Activated CD8-positive, alpha-beta memory T cell treated with anti-CD3 and anti-CD28 coated beads, Interleukin-2, amount 10 ng/mL, durations not matched to agents 7 days and 5 days (primary cell): ENCODE results near the gene PLPP3. TPM values are rescaled to one million over a fixed set of nuclear protein-coding genes. Genes with fewer than 3 reads are reported as not detected.

Experiments used
- ATAC-seq: fragments of 150-1000 bp; cut with Tn5 transposase; one replicate; pipeline ENCODE4 v1.10.0; 2021; ENCODE audit warnings: moderate library complexity
- CTCF ChIA-PET: fragments of 350-600 bp; sonication (Branson Sonifier 250); formaldehyde crosslinking; loops from one replicate; lab custom pipeline; 2021; ENCODE audit warnings: antibody characterized with exemption; lab: Charles Lee
- DNase-seq: peaks from one replicate; pipeline ENCODE4 v3.0.0-alpha.2; 2020
- H3K27ac Mint-ChIP-seq: one replicate; pipeline ENCODE4 v1.8.0; 2021; ENCODE audit warnings: mild to moderate bottlenecking, mixed read lengths
- H3K27me3 Mint-ChIP-seq: one replicate; pipeline ENCODE4 v1.8.0; 2021; ENCODE audit warnings: mixed read lengths
- H3K36me3 Mint-ChIP-seq: one replicate; pipeline ENCODE4 v1.8.0; 2021; ENCODE audit warnings: mild to moderate bottlenecking, mixed read lengths
- H3K4me1 Mint-ChIP-seq: one replicate; pipeline ENCODE4 v1.8.0; 2021; ENCODE audit warnings: mixed read lengths
- H3K4me3 Mint-ChIP-seq: one replicate; pipeline ENCODE4 v1.8.0; 2021; ENCODE audit warnings: mild to moderate bottlenecking, moderate library complexity, mixed read lengths
- H3K9me3 Mint-ChIP-seq: one replicate; pipeline ENCODE4 v1.8.0; 2022; ENCODE audit warnings: low read depth, mixed read lengths
- total RNA-seq, 2 experiments: library from RNA; stranded (reverse); gene quantifications; one replicate each; pipeline ENCODE4 v1.2.3, GENCODE V29; 2021

Gene PLPP3
- total RNA-seq, 2 experiments from 2014 or later: not detected

DNA sequence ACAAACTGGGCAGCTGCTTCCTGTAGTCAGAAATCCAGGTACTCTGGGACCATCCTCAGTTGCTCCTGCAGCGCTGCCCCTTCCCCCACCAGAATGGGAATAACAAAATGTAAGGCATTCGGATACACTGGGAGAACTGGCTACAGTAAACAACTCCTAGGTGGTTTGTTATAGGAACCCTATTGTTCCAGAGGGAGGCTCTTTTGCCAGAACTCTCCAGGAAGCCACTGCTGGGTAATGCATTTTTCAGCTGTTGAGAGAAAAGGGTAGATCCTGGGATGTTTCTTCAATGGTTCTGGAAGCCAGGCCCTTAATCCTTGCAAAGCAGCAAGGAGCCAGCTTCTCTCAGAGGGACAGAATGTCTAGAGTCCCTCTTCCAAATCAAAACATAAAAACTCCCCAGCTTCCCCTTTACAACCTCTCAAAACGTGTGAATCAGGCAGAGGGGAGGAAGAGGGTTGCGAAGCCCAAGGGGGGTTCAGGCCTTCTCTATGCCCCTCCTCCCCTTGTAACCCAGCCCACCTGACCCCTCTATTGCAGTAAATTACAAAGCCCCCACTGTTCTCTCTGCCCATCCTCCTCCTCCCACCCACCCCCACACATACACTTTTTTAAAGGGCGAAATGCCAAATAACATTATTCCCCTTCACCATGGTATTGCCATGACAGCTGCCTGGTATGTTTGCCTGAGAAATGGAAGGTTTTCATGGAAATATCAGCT, 29.1 kb downstream of the PLPP3 start:
- H3K27me3 Mint-ChIP-seq: no peaks in the 10 kb centered on the region
- DNase-seq (no peak), ATAC-seq (no peak)
- no peaks in the 10 kb centered on the region for H3K4me1 Mint-ChIP-seq
- H3K36me3 Mint-ChIP-seq: no peaks in the 10 kb centered on the region
- no peaks in the 10 kb centered on the region for H3K9me3 Mint-ChIP-seq
- CTCF ChIA-PET: no interaction called here
- no peak overlapping the region for H3K4me3 Mint-ChIP-seq
- H3K27ac Mint-ChIP-seq: no peak overlapping the region

DNA sequence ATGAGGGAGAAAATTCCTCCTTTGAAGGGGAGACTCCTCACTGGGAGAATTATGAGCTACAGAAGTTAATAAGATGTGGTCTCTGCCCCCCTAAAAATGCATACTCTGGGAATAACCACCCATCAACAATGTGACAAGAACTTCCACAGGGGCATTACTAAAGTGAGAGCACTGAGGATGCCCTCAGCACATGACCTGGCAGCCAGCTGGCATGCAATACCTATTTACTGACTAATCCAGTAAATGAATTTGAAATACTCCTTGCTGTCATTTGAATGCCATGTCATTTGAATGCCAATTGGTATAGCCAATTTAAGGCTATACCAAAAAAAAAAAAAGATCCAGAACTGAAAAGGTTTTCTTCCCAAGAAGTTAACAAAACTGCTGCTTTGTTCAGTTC, 30.8 kb downstream of the PLPP3 start:
- DNase-seq (no peak), ATAC-seq (no peak)
- Mint-ChIP-seq H3K27ac (no peak overlapping the region), H3K27me3 (no peaks in the 10 kb centered on the region), H3K4me3 (no peak overlapping the region), H3K36me3 (no peaks in the 10 kb centered on the region), H3K4me1 (no peaks in the 10 kb centered on the region), H3K9me3 (no peaks in the 10 kb centered on the region)
- CTCF ChIA-PET: no interaction called here

DNA sequence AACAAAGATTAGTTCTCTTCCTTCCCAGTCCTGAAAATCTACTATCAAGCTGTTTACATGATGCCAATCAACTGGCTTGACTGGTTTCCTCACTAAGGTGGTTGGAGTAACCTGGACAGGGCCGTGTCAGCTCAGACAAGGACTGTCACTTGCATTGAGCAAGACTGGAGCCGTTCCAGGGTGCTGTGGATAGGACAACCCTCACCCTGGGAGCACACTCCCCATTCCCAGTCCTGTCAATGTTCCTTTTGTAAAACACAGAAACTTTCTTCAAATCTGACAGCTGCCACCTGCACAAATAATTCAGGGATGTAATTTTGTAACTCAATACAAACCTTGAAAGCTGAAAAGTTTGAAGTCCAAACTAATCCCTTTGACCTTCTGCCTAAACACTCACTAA, 31.4 kb downstream of the PLPP3 start:
- CTCF ChIA-PET: no interaction called here
- ATAC-seq (no peak), DNase-seq (no peak)
- H3K36me3 Mint-ChIP-seq: no peaks in the 10 kb centered on the region
- no peaks in the 10 kb centered on the region for H3K9me3 Mint-ChIP-seq
- H3K4me3 Mint-ChIP-seq: no peak overlapping the region
- H3K4me1 Mint-ChIP-seq: no peaks in the 10 kb centered on the region
- no peaks in the 10 kb centered on the region for H3K27me3 Mint-ChIP-seq
- no peak overlapping the region for H3K27ac Mint-ChIP-seq

DNA sequence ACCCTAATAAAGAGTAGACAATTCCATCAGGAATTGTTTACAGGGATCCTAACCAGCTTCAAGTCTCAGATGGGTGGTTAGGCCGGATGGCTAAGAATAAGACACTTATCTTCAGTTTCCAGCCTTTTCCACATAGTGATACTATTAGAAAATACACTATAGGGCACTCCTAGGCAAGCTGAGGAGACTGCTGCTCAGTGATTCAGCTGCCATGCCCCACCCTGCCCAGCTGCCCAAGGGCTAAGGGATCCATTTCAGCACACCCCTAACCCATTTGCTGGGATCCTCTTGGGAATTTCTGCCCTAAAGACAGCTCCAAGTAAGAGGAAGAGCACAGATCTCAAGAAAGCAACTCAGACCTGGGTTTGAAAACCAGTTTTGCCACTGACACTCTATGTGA, 31.9 kb downstream of the PLPP3 start:
- H3K9me3 Mint-ChIP-seq: no peaks in the 10 kb centered on the region
- H3K4me3 Mint-ChIP-seq: no peak overlapping the region
- H3K27me3 Mint-ChIP-seq: no peaks in the 10 kb centered on the region
- CTCF ChIA-PET: no interaction called here
- ATAC-seq (no peak), DNase-seq (no peak)
- H3K27ac Mint-ChIP-seq: no peak overlapping the region
- H3K4me1 Mint-ChIP-seq: no peaks in the 10 kb centered on the region
- no peaks in the 10 kb centered on the region for H3K36me3 Mint-ChIP-seq

DNA sequence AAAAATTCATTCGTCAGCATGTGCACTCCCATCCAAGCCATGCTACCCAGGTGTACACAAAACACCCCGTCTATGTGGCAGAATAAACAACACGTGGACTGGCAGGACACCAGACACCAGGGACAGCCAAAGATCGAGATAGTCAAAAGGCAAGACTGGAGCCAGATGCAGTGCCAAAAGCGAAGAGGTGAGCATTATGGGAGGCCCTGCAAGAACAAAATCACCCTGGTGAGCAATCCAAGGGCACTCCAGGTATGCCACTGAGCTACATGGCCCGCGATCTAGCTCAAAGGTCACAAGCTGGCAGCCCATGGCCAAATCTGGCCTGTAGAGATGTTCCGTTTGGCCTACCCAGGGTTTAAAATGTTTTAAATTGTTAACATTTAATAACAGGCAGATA, 33.7 kb downstream of the PLPP3 start:
- no peak overlapping the region for H3K4me3 Mint-ChIP-seq
- no peak overlapping the region for H3K27ac Mint-ChIP-seq
- no peaks in the 10 kb centered on the region for H3K4me1 Mint-ChIP-seq
- DNase-seq (no peak), ATAC-seq (no peak)
- no peaks in the 10 kb centered on the region for H3K9me3 Mint-ChIP-seq
- CTCF ChIA-PET: no interaction called here
- H3K36me3 Mint-ChIP-seq: no peaks in the 10 kb centered on the region
- no peaks in the 10 kb centered on the region for H3K27me3 Mint-ChIP-seq

DNA sequence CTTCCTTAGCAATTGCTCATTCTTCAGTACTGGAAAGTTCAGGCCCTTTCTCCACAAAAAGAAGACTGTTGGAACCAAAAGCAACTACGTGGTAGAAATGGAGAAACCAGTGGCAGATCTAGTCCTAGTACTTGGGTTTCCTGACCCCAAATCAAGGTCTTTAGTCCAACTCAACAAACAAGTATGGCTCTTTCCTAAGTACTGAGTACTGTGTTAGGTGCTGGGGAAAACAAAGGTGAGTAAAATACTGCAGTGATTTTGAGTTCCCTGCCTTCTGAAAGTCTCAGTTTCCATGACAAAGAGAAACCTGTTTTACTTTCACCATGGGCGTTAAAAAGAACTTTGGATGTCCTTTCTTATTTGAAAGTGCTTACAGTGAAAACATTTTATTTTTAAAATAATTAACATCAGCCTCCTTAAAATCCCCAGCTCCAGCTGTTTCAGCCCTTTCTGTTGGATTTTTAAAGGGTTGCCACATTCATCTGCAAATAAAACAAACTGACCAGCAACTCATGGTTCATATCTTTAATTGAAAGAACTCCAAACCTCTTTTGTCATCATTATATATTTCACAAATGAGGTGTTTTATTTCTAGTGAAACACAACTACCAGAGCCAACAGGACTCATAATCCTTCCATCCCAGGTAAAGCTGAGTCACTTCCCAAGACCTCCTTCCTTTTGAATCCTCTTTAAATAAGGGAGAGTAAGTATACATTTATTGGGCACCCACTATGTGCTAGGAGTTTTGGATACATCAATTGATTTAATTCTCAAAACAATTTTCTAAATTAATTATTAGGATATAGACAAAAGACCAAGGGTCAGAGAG, 35.4 kb downstream of the PLPP3 start:
- CTCF ChIA-PET: no interaction called here
- Mint-ChIP-seq H3K9me3 (no peaks in the 10 kb centered on the region), H3K27me3 (no peaks in the 10 kb centered on the region), H3K27ac (no peak overlapping the region), H3K36me3 (no peaks in the 10 kb centered on the region), H3K4me1 (no peaks in the 10 kb centered on the region), H3K4me3 (no peak overlapping the region)
- DNase-seq (no peak), ATAC-seq (no peak)

DNA sequence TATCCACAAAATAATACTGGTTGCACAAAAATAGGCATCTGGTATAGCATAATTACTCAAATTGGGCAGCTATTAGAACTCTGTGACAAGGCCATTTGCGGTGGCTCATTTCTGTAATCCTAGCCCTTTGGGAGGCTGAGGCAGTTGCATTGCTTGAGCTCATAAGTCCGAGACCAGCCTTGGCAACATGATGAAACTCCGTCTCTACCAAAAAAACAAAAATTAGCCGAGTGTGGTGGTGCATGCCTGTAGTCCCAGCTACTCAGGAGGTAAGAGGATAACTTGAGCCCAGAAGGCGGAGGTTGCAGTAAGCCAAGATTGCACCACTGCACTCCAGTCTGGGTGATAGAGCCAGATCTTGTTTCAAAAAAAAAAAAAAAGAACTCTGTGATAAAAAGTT, 36.7 kb downstream of the PLPP3 start:
- no peak overlapping the region for H3K4me3 Mint-ChIP-seq
- H3K9me3 Mint-ChIP-seq: no peaks in the 10 kb centered on the region
- H3K27ac Mint-ChIP-seq: no peak overlapping the region
- CTCF ChIA-PET: no interaction called here
- DNase-seq (no peak), ATAC-seq (no peak)
- H3K4me1 Mint-ChIP-seq: no peaks in the 10 kb centered on the region
- no peaks in the 10 kb centered on the region for H3K36me3 Mint-ChIP-seq
- H3K27me3 Mint-ChIP-seq: no peaks in the 10 kb centered on the region

DNA sequence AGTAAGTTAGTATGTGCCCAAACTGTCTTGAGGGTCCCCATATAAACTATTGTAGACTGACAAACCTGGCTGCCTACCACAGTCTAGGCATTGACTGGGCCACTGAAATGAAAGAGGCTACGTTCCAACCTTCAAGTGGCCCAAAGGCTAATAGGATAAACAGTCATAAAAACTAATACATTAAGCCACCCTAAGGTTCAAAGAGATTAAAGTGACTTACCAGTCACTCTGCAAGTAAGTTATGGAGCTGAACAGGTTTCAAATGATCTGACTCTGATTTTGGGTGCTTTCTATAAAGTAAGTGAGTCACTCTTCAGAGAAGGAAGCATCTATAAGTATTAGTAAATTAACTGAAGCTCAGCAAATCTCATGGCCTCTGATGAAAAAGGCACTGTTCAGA, 38.0 kb downstream of the PLPP3 start:
- no peaks in the 10 kb centered on the region for H3K4me1 Mint-ChIP-seq
- CTCF ChIA-PET: no interaction called here
- no peak for ATAC-seq

DNA sequence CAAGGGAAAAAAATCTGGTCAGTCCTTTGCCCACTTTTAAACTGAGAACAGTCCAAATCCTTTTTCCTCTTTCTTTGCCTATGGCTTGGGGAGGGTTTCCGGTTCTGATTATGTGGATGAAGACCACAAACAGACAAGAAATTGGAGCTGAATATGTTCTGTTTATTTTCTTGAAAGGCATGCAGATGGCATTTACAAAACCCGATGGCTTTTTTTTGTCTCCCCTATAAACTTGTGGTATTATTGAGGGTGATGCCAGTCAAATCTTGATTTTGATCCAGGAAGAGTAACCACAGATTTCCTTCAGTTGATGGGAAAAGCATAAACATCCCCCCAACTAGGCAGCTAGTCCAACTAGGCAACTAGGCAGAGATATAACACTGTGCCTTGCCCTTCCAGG, 38.9 kb downstream of the PLPP3 start:
- H3K9me3 Mint-ChIP-seq: no peaks in the 10 kb centered on the region
- ATAC-seq (no peak), DNase-seq (no peak)
- H3K27ac Mint-ChIP-seq: no peak overlapping the region
- no peaks in the 10 kb centered on the region for H3K27me3 Mint-ChIP-seq
- no peaks in the 10 kb centered on the region for H3K36me3 Mint-ChIP-seq
- H3K4me3 Mint-ChIP-seq: no peak overlapping the region
- CTCF ChIA-PET: no interaction called here
- no peaks in the 10 kb centered on the region for H3K4me1 Mint-ChIP-seq

More for the DNA sequence above, 38.0 kb downstream of the PLPP3 start:
- H3K4me3 Mint-ChIP-seq: no peak overlapping the region
- no peak overlapping the region for H3K27ac Mint-ChIP-seq
- DNase-seq: no peak
- no peaks in the 10 kb centered on the region for H3K27me3 Mint-ChIP-seq
- H3K36me3 Mint-ChIP-seq: no peaks in the 10 kb centered on the region
- no peaks in the 10 kb centered on the region for H3K9me3 Mint-ChIP-seq

DNA sequence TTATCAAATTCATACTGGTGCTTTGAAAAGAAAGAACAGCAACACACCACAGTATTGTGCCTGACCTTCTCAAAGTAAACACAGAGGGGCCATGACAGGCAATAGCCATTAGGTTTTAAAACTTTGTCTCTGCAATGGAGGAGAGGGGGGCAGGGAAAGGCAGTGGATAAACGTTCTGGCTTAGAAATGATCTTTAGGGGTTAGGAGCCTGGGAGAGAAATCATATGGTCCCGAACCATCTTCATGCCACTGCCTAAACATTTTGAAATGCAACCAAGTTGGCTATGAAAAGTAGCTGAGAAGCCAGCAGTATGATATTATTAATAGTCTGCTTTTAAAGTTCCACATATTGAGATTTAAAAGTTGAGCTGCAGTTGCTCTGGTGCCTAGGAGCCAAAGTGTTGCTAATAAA, 39.8 kb downstream of the PLPP3 start:
- ATAC-seq (no peak), DNase-seq (no peak)
- H3K27me3 Mint-ChIP-seq: no peaks in the 10 kb centered on the region
- H3K4me1 Mint-ChIP-seq: no peaks in the 10 kb centered on the region
- CTCF ChIA-PET: no interaction called here
- no peaks in the 10 kb centered on the region for H3K36me3 Mint-ChIP-seq
- H3K27ac Mint-ChIP-seq: no peak overlapping the region
- no peaks in the 10 kb centered on the region for H3K9me3 Mint-ChIP-seq
- H3K4me3 Mint-ChIP-seq: no peak overlapping the region

DNA sequence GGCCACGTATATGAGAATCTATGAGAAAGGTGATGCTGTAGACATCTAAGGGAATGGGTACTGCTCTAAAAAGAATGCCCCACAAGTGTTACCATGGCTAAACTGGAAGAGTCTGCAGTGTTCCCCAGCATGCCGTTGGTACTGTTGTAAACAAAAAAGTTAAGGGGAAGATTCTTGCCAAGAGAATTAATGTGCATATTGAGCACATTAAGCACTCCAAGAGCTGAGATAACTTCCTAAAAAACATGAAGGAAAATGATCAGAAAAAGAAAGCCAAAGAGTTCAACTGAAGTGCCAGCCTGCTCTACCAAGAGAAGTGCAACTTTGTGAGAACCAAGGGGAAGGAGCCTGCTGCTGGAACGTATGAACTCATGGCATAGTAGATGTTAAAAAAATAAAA, 40.8 kb downstream of the PLPP3 start:
- ATAC-seq (no peak), DNase-seq (no peak)
- CTCF ChIA-PET: interaction anchor here (0.5 kb wide), 1 partner anchor 1213 kb away, joined by 3 read pairs; no protein-coding TSS in a partner anchor
- Mint-ChIP-seq H3K4me1 (no peaks in the 10 kb centered on the region), H3K27me3 (no peaks in the 10 kb centered on the region), H3K4me3 (no peak overlapping the region), H3K36me3 (no peaks in the 10 kb centered on the region), H3K9me3 (no peaks in the 10 kb centered on the region), H3K27ac (no peak overlapping the region)

DNA sequence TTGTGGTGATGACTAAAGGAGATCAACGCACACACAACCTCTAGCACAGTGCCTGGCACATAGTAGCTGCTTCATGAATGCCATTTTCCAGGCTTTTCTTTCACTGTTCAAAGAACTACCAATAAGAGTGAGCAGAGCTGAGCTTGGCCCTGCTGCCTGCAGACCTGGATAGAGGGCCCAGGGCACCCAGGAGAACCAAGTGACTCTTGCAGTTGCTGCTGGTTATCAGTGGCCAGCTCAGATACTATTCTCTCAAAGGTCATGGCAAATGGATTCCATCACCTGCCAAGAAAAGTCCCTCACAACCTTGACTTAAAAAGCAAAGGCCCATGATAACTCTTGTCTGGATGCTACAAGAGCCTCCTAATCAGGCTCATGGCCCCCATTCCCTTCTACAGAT, 41.7 kb downstream of the PLPP3 start:
- no peak overlapping the region for H3K4me3 Mint-ChIP-seq
- H3K4me1 Mint-ChIP-seq: no peaks in the 10 kb centered on the region
- no peak overlapping the region for H3K27ac Mint-ChIP-seq
- CTCF ChIA-PET: no interaction called here
- no peak for ATAC-seq
- H3K36me3 Mint-ChIP-seq: no peaks in the 10 kb centered on the region
- no peaks in the 10 kb centered on the region for H3K27me3 Mint-ChIP-seq
- H3K9me3 Mint-ChIP-seq: no peaks in the 10 kb centered on the region
- no peak for DNase-seq

DNA sequence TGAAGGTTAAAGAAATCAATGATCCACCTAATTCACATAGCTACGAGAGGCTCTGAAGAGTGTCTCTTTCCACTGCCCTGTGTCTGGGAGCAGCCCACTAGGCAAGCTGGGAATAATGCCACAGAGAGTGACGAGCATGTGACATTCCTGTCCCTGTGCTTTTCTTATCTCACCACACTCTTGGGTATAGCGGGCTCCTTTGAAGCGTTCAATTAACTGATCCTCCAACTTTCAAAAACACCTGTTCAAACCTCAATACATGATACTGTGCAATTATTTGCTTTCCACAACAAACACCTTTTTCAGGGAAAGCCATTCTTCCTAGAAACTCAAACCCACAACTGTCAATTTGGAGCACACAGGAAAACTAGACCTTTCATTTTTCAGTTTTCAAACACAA, 43.4 kb downstream of the PLPP3 start:
- DNase-seq (no peak), ATAC-seq (no peak)
- no peaks in the 10 kb centered on the region for H3K9me3 Mint-ChIP-seq
- no peaks in the 10 kb centered on the region for H3K27me3 Mint-ChIP-seq
- no peak overlapping the region for H3K27ac Mint-ChIP-seq
- no peaks in the 10 kb centered on the region for H3K4me1 Mint-ChIP-seq
- CTCF ChIA-PET: no interaction called here
- H3K36me3 Mint-ChIP-seq: no peaks in the 10 kb centered on the region
- no peak overlapping the region for H3K4me3 Mint-ChIP-seq

DNA sequence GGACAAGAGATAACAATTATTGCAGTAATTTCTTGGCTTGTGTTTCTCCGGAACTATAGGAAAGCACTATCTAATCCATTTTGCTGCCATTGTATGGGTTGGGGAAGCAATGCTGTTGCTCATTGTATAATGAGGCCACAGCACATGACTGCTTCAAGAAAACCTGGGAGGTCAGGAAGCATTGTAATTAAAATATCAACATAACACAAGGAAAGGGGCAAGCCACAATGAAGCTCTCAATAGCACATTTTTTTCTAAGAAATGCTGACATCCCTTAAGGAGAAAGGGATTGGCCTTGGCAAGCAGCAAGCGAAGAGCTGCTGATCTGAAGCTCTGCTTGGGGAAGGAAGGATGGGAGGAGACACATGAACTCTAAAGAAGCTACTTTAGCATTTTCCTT, 44.0 kb downstream of the PLPP3 start:
- Mint-ChIP-seq H3K4me3 (no peak overlapping the region), H3K36me3 (no peaks in the 10 kb centered on the region), H3K27ac (no peak overlapping the region), H3K27me3 (no peaks in the 10 kb centered on the region), H3K9me3 (no peaks in the 10 kb centered on the region), H3K4me1 (no peaks in the 10 kb centered on the region)
- DNase-seq (no peak), ATAC-seq (no peak)
- CTCF ChIA-PET: no interaction called here
